Hematopoietic multipotent progenitor cell treated with erythropoietin and hydrocortisone succinate and interleukin-3 and kit ligand, for 17 days (in vitro differentiated cells): ENCODE data around the gene ASGR1.
A peak's percentile ranks its signal among the peaks of the same experiment; 100 is the strongest.
"Not testable (repeated sequence)": the region's sequence is repeated elsewhere in the genome, so short reads cannot be mapped to it uniquely, and the experiment has no call there.

ENCODE experiments used
- DNase-seq: peaks from one replicate; pipeline ENCODE4 v3.0.0-alpha.2; 2015; ENCODE audit warnings: low spot score

ASGR1 gene

GRCh38 chr17:7158424-7158823, 20.7 kb downstream of the ASGR1 start:
- not testable (repeated sequence) for DNase-seq

- no peak for DNase-seq
These were observed 22.7 kb downstream of the ASGR1 start for GRCh38 chr17:7156342-7156940.

- no peak for DNase-seq
These were observed 31.4 kb downstream of the ASGR1 start for GRCh38 chr17:7147772-7148171.

DNA sequence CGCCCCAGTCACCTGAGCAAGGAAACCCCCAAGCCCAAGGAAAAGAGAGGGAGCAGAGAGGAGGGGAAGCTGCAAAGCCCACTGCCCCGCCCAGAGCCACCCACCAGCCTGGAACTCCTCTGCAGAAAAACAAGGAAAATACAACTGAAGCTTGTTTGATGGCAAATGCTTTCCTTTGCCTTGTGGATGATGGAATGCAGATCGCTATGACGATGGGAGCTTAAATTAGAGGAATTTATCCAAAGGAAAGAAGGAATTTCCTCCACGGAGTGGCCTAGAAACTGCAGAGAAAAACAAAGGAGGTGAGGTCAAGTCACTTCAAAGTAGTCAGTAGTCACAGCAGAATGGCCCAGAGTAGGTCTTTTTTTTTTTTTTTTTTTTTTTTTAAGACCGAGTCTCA, 33.1 kb downstream of the ASGR1 start:
- DNase-seq: no peak

DNA sequence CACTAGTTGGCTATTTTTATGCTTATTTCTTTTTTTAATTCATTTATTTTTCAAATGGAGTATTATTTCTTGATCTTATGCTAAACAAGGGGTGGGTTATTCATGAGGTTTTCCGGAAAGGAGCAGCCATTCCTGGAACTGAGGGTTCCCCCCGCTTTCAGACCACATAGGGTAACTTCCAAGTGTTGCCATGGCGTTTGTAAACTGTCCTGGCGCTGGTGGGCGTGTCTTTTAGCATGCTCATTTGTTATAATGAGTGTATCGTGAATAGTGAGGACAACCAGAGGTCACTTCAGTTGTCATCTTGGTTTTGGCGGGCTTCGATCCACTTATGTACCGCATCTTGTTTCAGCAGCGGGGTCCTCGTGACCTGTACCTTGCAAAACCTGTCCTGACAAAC, 35.0 kb downstream of the ASGR1 start:
- DNase-seq: no peak

GRCh38 chr17:7141824-7142223, 37.3 kb downstream of the ASGR1 start:
- DNase-seq: no peak

DNA sequence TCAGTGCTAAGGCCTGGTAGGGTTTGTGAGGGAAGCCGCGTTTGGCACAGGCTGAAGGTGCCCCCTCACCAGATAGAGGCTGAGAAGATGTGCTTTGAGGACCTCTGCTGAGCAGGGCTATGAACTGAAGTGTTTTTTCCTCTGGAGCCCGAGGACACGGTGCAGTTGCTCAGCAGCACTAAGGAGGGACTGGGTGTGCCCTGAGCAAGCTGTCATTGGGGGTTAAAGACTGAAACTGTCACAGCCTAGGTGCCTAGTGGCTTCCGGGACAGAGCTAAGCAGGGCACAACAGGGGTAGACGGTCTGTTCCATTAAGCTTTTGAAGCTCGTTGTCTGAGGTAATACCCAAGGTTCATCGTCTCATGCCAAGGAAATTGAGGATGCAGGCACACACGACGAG, 39.8 kb downstream of the ASGR1 start:
- no peak for DNase-seq

DNA sequence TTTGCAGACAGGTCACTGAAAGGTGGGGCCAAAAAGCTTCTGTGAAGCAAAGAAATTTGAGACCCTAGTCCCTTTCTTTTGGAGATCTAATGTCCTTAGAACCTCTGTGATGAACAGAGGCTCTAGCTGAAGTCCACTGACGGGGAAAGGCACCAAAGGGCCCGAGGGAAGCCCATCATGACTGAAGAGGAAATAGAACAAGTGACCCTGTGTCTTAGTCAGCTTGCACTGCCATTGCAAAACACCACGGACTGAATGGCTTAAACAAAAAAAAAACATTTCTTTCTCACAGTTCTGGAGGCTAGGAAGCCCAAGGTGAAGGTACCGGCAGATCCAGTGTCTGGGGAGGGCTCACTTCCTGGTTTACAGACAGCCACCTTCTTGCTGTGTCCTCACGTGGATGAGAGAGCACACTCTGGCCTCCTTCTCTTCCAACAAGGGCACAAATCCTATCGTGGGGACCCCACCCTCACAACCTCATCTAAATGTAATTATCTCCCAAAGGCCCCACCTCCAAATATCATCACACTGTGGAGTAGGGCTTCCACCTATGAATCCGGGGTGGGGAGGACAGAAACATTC, 40.3 kb downstream of the ASGR1 start:
- DNase-seq: no peak

DNA sequence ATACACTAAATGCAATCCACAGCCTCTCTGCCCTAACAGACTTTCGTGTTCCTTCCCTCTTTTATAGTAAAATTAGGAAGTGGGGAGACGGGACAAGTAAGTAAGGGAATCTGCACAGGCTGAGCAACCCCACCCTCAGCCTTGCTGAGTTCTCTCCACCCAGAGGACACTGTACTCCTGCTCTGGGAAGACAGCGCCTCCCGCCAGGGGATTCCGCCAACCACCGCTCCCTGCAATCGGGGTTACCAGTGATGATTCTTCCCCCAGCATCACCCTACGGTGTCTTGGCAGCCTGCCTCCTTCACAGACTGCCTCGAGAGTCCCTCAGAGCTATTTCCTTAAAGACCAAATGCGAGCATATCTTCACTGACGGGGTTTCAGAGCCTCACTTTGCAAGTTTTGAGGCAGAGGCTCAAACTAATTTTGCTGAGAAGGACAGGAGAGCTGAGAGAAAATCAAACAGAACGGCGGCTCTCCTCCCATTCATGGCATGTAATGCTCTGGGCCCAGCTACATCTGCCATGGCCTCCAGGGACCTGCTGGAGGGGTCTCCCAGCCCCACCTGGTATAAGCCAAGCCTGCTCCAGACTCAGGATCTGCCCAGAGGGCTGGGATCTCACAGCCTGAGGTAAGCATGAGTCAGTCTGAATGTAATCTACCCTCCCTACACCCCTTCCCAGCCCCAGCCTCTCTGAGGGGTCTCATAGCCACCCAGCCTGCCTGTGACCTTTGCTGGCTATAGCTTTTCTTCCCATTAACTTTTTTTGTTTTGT, 41.8 kb downstream of the ASGR1 start:
- no peak for DNase-seq

GRCh38 chr17:7136266-7136877, 42.8 kb downstream of the ASGR1 start:
- peak; percentile 70 for DNase-seq

DNA sequence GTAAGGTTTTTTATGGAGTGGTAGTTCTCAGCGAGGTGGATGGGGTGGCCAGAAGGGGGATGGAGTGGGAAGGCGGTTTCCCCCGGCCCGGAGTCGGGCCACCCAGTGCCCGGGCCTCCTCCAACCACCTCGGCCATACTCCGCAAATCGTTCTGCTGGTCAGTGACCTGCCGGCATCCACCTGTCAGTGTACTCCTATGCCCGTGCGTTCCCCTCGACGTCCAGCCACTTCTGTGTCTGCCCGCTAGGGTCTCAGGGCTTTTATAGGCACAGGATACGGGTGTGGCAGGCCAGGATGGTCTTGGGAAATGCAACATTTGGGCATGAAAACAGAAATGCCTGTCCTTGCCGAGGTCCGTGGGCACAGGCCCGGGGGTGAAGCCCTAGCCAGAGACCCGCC, 45.3 kb downstream of the ASGR1 start:
- DNase-seq: no peak

- no peak for DNase-seq
These were observed 45.7 kb downstream of the ASGR1 start for GRCh38 chr17:7133424-7133823.

DNA sequence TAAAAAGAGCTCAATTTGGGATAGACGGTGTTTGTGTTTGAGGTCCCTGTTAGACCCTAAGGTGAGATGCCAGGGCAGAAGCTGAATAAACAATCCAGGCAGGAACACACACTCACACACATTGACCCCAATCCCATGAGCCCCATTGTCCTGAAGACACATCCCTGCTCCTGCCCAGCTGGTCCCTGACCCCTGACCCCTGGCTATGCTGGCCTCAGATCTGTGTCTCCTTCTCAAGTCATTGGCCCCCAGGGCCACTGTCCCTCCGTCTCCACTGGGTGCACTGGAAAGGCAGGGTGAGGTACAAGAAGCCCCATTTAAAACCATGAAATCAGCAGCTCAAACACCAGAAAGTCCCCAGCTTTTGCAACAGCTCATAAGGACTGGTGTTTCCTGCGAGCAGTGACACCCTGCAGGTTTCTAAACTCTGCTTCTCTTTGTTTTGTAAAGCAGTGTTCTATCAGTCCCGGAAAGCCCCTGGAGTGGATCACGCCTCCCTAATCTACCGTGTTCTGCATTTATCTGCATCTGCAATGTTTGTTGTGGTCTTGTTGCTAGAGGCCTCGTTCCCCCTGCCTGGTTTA, 46.6 kb downstream of the ASGR1 start:
- no peak for DNase-seq

DNA sequence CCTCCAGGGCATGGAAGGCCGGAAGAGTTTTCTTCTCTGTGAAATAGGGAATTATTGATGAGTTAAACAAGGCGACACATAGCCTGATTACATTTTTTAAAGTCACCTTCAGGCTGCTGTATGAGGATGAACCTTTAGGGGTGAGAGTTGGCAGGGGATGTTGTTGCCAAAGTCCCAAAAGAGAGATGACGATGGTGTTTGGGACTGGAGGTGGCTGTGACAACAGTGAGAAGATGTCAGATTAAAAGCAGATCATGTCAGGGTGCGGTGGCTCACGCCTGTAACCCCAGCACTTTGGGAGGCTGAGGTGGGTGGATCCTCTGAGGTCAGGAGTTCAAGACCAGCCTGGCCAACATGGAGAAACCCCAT, 47.8 kb downstream of the ASGR1 start:
- DNase-seq: no peak

DNA sequence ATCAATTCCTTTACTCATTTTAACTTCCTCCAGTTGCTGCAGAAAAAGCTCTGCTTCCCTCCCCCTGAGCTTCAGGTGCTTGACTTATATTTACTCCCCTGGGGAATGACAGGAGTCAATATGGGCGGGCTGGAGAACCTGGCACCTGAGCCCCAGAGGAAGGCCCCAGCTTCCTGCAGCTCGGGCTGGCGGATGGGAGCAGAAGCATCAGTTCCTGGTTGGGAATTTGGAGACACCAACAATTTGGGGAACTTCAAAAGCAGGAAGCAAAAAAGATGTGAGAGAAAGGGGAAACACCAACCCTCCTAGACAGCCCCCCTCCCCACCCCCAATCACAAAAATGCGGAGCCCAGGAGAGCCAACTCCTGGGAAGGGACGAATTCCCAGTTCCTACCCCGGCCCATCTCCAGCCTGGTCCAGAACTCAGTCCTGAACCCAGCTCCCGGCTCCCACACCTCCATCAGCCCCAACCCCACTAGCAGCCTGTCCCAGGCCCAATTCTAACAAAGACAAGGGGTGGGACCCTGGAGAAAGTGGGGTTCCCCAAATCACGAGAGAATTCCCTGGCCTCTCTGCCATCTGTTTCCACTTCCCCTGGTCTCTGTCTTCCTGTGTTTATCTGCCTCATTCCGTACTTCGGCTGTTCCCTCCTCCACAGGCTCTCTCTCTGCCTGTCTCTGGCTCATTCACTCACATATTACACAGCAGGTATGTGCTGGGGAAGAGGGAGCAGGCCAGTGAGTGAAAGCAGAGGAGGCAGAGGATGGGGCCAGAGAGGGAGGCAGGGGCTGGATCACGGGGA, 48.3 kb downstream of the ASGR1 start:
- DNase-seq: no peak

GRCh38 chr17:7129311-7129710, 49.9 kb downstream of the ASGR1 start:
- no peak for DNase-seq

- DNase-seq: no peak
These were observed 51.0 kb downstream of the ASGR1 start for GRCh38 chr17:7128160-7128559.

DNA sequence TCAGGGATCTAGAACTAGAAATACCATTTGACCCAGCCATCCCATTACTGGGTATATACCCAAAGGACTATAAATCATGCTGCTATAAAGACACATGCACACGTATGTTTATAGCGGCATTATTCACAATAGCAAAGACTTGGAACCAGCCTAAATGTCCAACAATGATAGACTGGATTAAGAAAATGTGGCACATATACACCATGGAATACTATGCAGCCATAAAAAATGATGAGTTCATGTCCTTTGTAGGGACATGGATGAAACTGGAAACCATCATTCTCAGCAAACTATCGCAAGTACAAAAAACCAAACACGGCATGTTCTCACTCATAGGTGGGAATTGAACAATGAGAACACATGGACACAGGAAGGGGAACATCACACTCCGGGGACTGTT, 51.7 kb downstream of the ASGR1 start:
- DNase-seq: not testable (repeated sequence)

DNA sequence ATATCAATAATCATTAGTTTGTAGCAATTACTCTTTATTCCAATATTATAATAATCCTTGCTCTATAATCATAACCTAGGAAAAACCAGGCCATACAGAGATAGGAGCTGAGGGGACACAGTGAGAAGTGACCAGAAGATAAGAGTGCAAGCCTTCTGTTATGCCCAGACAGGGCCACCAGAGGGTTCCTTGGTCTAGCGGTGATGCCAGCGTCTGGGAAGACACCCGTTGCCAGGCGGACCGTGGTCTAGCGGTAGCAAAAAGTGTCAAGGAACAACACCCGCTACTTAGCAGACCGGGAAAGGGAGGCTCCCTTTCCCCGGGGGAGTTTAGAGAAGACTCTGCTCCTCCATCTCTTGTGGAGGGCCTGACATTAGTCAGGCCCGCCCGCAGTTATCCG, 52.8 kb downstream of the ASGR1 start:
- DNase-seq: not testable (repeated sequence)

DNA sequence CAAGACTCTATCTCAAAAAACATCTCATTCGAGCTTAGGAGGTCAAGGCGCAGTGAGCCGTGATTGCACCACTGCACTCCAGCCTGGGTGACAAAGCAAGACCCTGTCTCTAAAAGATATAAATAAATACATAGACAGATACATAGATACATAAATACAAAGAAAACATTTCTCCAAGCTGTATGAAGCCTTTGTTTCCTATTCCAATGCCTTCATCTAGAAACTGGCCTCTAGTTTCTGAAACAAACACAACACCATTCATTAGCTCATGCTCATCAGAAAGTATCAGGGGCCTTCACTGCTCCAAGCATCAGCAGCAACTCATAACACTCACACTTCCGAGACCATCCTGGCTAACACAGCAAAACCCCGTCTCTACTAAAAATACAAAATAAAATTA, 54.2 kb downstream of the ASGR1 start:
- no peak for DNase-seq

- DNase-seq: no peak
These were observed 55.3 kb downstream of the ASGR1 start for GRCh38 chr17:7123844-7124243.
